Measurements from ENCODE around the gene BMPR1B.
"Not testable (repeated sequence)": the region's sequence is repeated elsewhere in the genome, so short reads cannot be mapped to it uniquely, and the experiment has no call there.

Gene BMPR1B

GRCh38 chr4:95167805-95168204 lies 410.1 kb downstream of the BMPR1B start:
- Histone ChIP-seq H3K27me3 (ENCODE audit: insufficient read depth, low read length) (no peaks in the 10 kb centered on the region), H4K12ac (ENCODE audit: low read depth, low read length) (no peak overlapping the region), H3K14ac (ENCODE audit: low read length) (no peak overlapping the region), H3K36me3 (ENCODE audit: control insufficient read depth in 1 of 2, insufficient read depth in 2 of 2, low read length in 2 of 2) (peaks cover 6 to 20% of the 10 kb centered on the region in 2 experiments), H2AFZ (ENCODE audit: insufficient read depth, low read length, poor library complexity) (no peak overlapping the region), H3K9ac (ENCODE audit: low read length) (no peak overlapping the region), H3K27ac (ENCODE audit: low read depth, low read length) (no peak overlapping the region), H3K18ac (ENCODE audit: low read length) (no peak overlapping the region), H4K8ac (ENCODE audit: low read depth, low read length) (no peak overlapping the region), H3K4ac (ENCODE audit: low read depth, low read length) (no peak overlapping the region), H2BK5ac (ENCODE audit: low read depth, low read length, poor library complexity) (no peak overlapping the region), H3K79me2 (ENCODE audit: control insufficient read depth, insufficient read depth, low read length, poor library complexity) (no peaks in the 10 kb centered on the region), H3K79me1 (ENCODE audit: low read length) (no peaks in the 10 kb centered on the region), H3K4me3 (ENCODE audit: low read depth, low read length) (no peak overlapping the region), H3K4me1 (ENCODE audit: control insufficient read depth in 1 of 2, insufficient read depth in 2 of 2, low read length in 2 of 2) (no peaks in the 10 kb centered on the region), H4K91ac (ENCODE audit: low read depth, low read length) (no peak overlapping the region), H2BK12ac (ENCODE audit: low read length) (no peak overlapping the region), H3K23ac (ENCODE audit: low read length) (no peak overlapping the region), H3K9me3 (ENCODE audit: insufficient read depth, low read depth, low read length) (peaks cover 3% of the 10 kb centered on the region), H2AK5ac (ENCODE audit: low read length) (no peak overlapping the region), H2BK120ac (ENCODE audit: insufficient read depth, low read length, poor library complexity) (no peak overlapping the region), H3K4me2 (ENCODE audit: low read length) (no peak overlapping the region)
- no CpG with 5 or more reads among the region's 7 CpGs for WGBS (ENCODE audit: extremely low coverage, insufficient coverage, insufficient read length)
- no peak for DNase-seq

GRCh38 chr4:95170176-95170575 lies 412.4 kb downstream of the BMPR1B start:
- Histone ChIP-seq H3K9ac (ENCODE audit: low read length) (no peak overlapping the region), H3K4me1 (ENCODE audit: control insufficient read depth in 1 of 2, insufficient read depth in 2 of 2, low read length in 2 of 2) (no peaks in the 10 kb centered on the region), H3K79me2 (ENCODE audit: control insufficient read depth, insufficient read depth, low read length, poor library complexity) (no peaks in the 10 kb centered on the region), H3K4me2 (ENCODE audit: low read length) (no peak overlapping the region), H3K4me3 (ENCODE audit: low read depth, low read length) (no peak overlapping the region), H3K27ac (ENCODE audit: low read depth, low read length) (no peak overlapping the region), H2AK5ac (ENCODE audit: low read length) (no peak overlapping the region), H3K9me3 (ENCODE audit: insufficient read depth, low read depth, low read length) (peaks cover 3% of the 10 kb centered on the region), H3K27me3 (ENCODE audit: insufficient read depth, low read length) (no peaks in the 10 kb centered on the region), H4K91ac (ENCODE audit: low read depth, low read length) (no peak overlapping the region), H3K23ac (ENCODE audit: low read length) (no peak overlapping the region), H3K79me1 (ENCODE audit: low read length) (no peaks in the 10 kb centered on the region), H2BK12ac (ENCODE audit: low read length) (no peak overlapping the region), H3K36me3 (ENCODE audit: control insufficient read depth in 1 of 2, insufficient read depth in 2 of 2, low read length in 2 of 2) (peaks cover 6 to 17% of the 10 kb centered on the region in 2 experiments), H2BK5ac (ENCODE audit: low read depth, low read length, poor library complexity) (no peak overlapping the region), H2AFZ (ENCODE audit: insufficient read depth, low read length, poor library complexity) (no peak overlapping the region), H4K12ac (ENCODE audit: low read depth, low read length) (no peak overlapping the region), H3K14ac (ENCODE audit: low read length) (no peak overlapping the region), H2BK120ac (ENCODE audit: insufficient read depth, low read length, poor library complexity) (no peak overlapping the region), H3K18ac (ENCODE audit: low read length) (no peak overlapping the region), H4K8ac (ENCODE audit: low read depth, low read length) (no peak overlapping the region), H3K4ac (ENCODE audit: low read depth, low read length) (no peak overlapping the region)
- DNase-seq: no peak
- no CpG with 5 or more reads among the region's 7 CpGs for WGBS (ENCODE audit: extremely low coverage, insufficient coverage, insufficient read length)

- H3K23ac ChIP-seq (ENCODE audit: low read length); H4K12ac ChIP-seq (ENCODE audit: low read depth, low read length); H2BK120ac ChIP-seq (ENCODE audit: insufficient read depth, low read length, poor library complexity); H3K9ac ChIP-seq (ENCODE audit: low read length); H4K91ac ChIP-seq (ENCODE audit: low read depth, low read length); H3K79me2 ChIP-seq (ENCODE audit: control insufficient read depth, insufficient read depth, low read length, poor library complexity); H3K18ac ChIP-seq (ENCODE audit: low read length); H3K4me3 ChIP-seq (ENCODE audit: low read depth, low read length); H3K27me3 ChIP-seq (ENCODE audit: insufficient read depth, low read length); H4K8ac ChIP-seq (ENCODE audit: low read depth, low read length); H3K27ac ChIP-seq (ENCODE audit: low read depth, low read length); H2AK5ac ChIP-seq (ENCODE audit: low read length); H3K4ac ChIP-seq (ENCODE audit: low read depth, low read length); H3K4me1 ChIP-seq (ENCODE audit: control insufficient read depth in 1 of 2, insufficient read depth in 2 of 2, low read length in 2 of 2); H3K4me2 ChIP-seq (ENCODE audit: low read length); H3K14ac ChIP-seq (ENCODE audit: low read length); H2BK5ac ChIP-seq (ENCODE audit: low read depth, low read length, poor library complexity); H2AFZ ChIP-seq (ENCODE audit: insufficient read depth, low read length, poor library complexity); H3K9me3 ChIP-seq (ENCODE audit: insufficient read depth, low read depth, low read length); DNase-seq; H3K79me1 ChIP-seq (ENCODE audit: low read length); H2BK12ac ChIP-seq (ENCODE audit: low read length): not testable (repeated sequence)
- H3K36me3 ChIP-seq (ENCODE audit: control insufficient read depth in 1 of 2, insufficient read depth in 2 of 2, low read length in 2 of 2): peaks cover 6 to 16% of the 10 kb centered on the region in 2 experiments
- WGBS (ENCODE audit: extremely low coverage, insufficient coverage, insufficient read length): no CpG with 5 or more reads among the region's 3 CpGs
Observed at GRCh38 chr4:95171377-95171776, 413.6 kb downstream of the BMPR1B start.

- Histone ChIP-seq H4K8ac (ENCODE audit: low read depth, low read length) (no peak overlapping the region), H4K91ac (ENCODE audit: low read depth, low read length) (no peak overlapping the region), H3K27ac (ENCODE audit: low read depth, low read length) (no peak overlapping the region), H3K27me3 (ENCODE audit: insufficient read depth, low read length) (no peaks in the 10 kb centered on the region), H2BK5ac (ENCODE audit: low read depth, low read length, poor library complexity) (no peak overlapping the region), H3K36me3 (ENCODE audit: control insufficient read depth in 1 of 2, insufficient read depth in 2 of 2, low read length in 2 of 2) (peaks cover 30 to 38% of the 10 kb centered on the region in 2 experiments), H3K79me2 (ENCODE audit: control insufficient read depth, insufficient read depth, low read length, poor library complexity) (no peaks in the 10 kb centered on the region), H3K14ac (ENCODE audit: low read length) (no peak overlapping the region), H2AK5ac (ENCODE audit: low read length) (no peak overlapping the region), H3K4ac (ENCODE audit: low read depth, low read length) (no peak overlapping the region), H3K4me1 (ENCODE audit: control insufficient read depth in 1 of 2, insufficient read depth in 2 of 2, low read length in 2 of 2) (no peaks in the 10 kb centered on the region), H3K18ac (ENCODE audit: low read length) (no peak overlapping the region), H2AFZ (ENCODE audit: insufficient read depth, low read length, poor library complexity) (no peak overlapping the region), H3K79me1 (ENCODE audit: low read length) (no peaks in the 10 kb centered on the region), H3K9me3 (ENCODE audit: insufficient read depth, low read depth, low read length) (peaks cover 5% of the 10 kb centered on the region), H3K23ac (ENCODE audit: low read length) (no peak overlapping the region), H3K4me2 (ENCODE audit: low read length) (no peak overlapping the region), H3K9ac (ENCODE audit: low read length) (no peak overlapping the region), H2BK120ac (ENCODE audit: insufficient read depth, low read length, poor library complexity) (no peak overlapping the region), H3K4me3 (ENCODE audit: low read depth, low read length) (no peak overlapping the region), H2BK12ac (ENCODE audit: low read length) (no peak overlapping the region), H4K12ac (ENCODE audit: low read depth, low read length) (no peak overlapping the region)
- no peak for DNase-seq
- WGBS (ENCODE audit: extremely low coverage, insufficient coverage, insufficient read length): no CpG with 5 or more reads among the region's 2 CpGs
Observed at GRCh38 chr4:95178938-95179337, 421.2 kb downstream of the BMPR1B start.

Measured in trophoblast cell (in vitro differentiated cells and primary cell).